Caco-2 (cell line): ENCODE data around the gene ITGB1BP2. TPM values are rescaled to one million over a fixed set of nuclear protein-coding genes. Genes with fewer than 3 reads are reported as not detected.

ENCODE experiments used
- BruUV-seq: library from RNA; stranded (reverse); fragments of 400-500 nt; replicated peaks from 2 replicates; lab custom pipeline; 2021; lab: Mats Ljungman, UMichigan
- CTCF ChIA-PET: fragments of 300-600 bp; sonication (Branson Sonifier 250); formaldehyde crosslinking; loops from one replicate; lab custom pipeline; 2022; ENCODE audit warnings: antibody characterized with exemption; lab: Charles Lee
- POLR2A ChIA-PET: fragments of 300-600 bp; sonication (Branson Sonifier 250); formaldehyde crosslinking; loops from one replicate; lab custom pipeline; 2022; ENCODE audit warnings: antibody characterized with exemption; lab: Charles Lee
- DNase-seq, 2 experiments: peaks; one replicate each; pipeline versions ENCODE4 v3.0.0 to v3.0.0-alpha.2; 2020 to 2022
- H3K27me3 ChIP-seq: replicated peaks from 2 replicates; pipeline ENCODE4 v1.6.0; 2011; ENCODE audit warnings: low read length; ENCODE audit not compliant: control insufficient read depth, insufficient read depth
- H3K36me3 ChIP-seq: 2 replicates; pipeline ENCODE4 v1.5.1; 2011; ENCODE audit warnings: low read length; ENCODE audit not compliant: control insufficient read depth, insufficient read depth
- H3K4me1 ChIP-seq: fragments of 250-450 bp; sonication (Bioruptor Pico); 2 replicates; pipeline ENCODE4 v1.5.1; 2020; ENCODE audit warnings: mild to moderate bottlenecking
- H3K4me3 ChIP-seq: 2 replicates; pipeline ENCODE4 v1.5.1; 2011; ENCODE audit warnings: low read depth, mild to moderate bottlenecking, control low read depth, low read length
- H3K9me3 ChIP-seq: fragments of 250-450 bp; sonication (Bioruptor Pico); 2 replicates; pipeline ENCODE4 v1.5.1; 2020; ENCODE audit warnings: mild to moderate bottlenecking, moderate library complexity
- H3K27ac Mint-ChIP-seq: one replicate; pipeline ENCODE4 v1.8.0; 2022; ENCODE audit warnings: mixed read lengths; ENCODE audit not compliant: unreplicated experiment
- H3K27me3 Mint-ChIP-seq: one replicate; pipeline ENCODE4 v1.8.0; 2022; ENCODE audit warnings: mixed read lengths; ENCODE audit not compliant: insufficient read depth, unreplicated experiment
- H3K36me3 Mint-ChIP-seq: one replicate; pipeline ENCODE4 v1.8.0; 2022; ENCODE audit warnings: mild to moderate bottlenecking, mixed read lengths; ENCODE audit not compliant: insufficient read depth, unreplicated experiment
- H3K4me1 Mint-ChIP-seq: one replicate; pipeline ENCODE4 v1.8.0; 2022; ENCODE audit warnings: low read depth, mixed read lengths; ENCODE audit not compliant: unreplicated experiment
- H3K4me3 Mint-ChIP-seq: one replicate; pipeline ENCODE4 v1.8.0; 2022; ENCODE audit warnings: mild to moderate bottlenecking, moderate library complexity, mixed read lengths; ENCODE audit not compliant: unreplicated experiment
- H3K9me3 Mint-ChIP-seq: one replicate; pipeline ENCODE4 v1.8.0; 2022; ENCODE audit warnings: mixed read lengths; ENCODE audit not compliant: unreplicated experiment
- CTCF ChIP-seq, 2 experiments: fragments of 200-600 bp in 1 of 2; IDR thresholded peaks; 1 replicate in 1 of 2; 2 replicates in 1 of 2; pipeline versions ENCODE4 v1.5.1 to v1.8.0; 2011 to 2022; ENCODE audit warnings: antibody characterized with exemption in 1 of 2, control low read depth in 1 of 2, inconsistent platforms in 1 of 2, low read depth in 1 of 2, low read length in 1 of 2, mild to moderate bottlenecking in 1 of 2, moderate library complexity in 1 of 2; ENCODE audit not compliant: insufficient read depth in 1 of 2, severe bottlenecking in 1 of 2, unreplicated experiment in 1 of 2
- intact Hi-C: fragments of 100-400 bp; cut with micrococcal nuclease; formaldehyde crosslinking; loops from one replicate; pipeline ENCODE4 v1.10.0; 2022; ENCODE audit not compliant: unreplicated experiment
- total RNA-seq: library from RNA; stranded (reverse); gene quantifications from 2 replicates; pipeline ENCODE4 v1.2.3, GENCODE V29; 2022

Gene ITGB1BP2
- total RNA-seq, 1 experiment from 2014 or later, result 6.1 TPM

GRCh38 chrX:71253253-71254091 lies 48.1 kb upstream of the ITGB1BP2 start:
- POLR2A ChIA-PET, result interaction anchor here (1.1 to 2.0 kb wide), 2 partner anchors 30 to 70 kb away, joined by 5 to 11 read pairs; partner anchors contain the start of gene NONO
- Histone ChIP-seq H3K4me1 (peaks cover 15% of the 10 kb centered on the region; the same call in 1 of the 2 replicates), H3K9me3 (no peaks in the 10 kb centered on the region), H3K4me3 (peak overlapping the region; percentile 89), H3K27me3 (no peaks in the 10 kb centered on the region), H3K36me3 (no peaks in the 10 kb centered on the region; the same call in 1 of the 2 replicates)
- H3K27me3 Mint-ChIP-seq, result no peaks in the 10 kb centered on the region
- intact Hi-C loops, result loop anchor here (1.0 to 5.0 kb wide), 2 partner anchors 70 to 114 kb away; partner anchors contain the start of gene TAF1
- no TSS peak for BruUV-seq
- CTCF ChIA-PET, result no interaction called here
- peaks cover 30% of the 10 kb centered on the region for H3K36me3 Mint-ChIP-seq
- H3K4me1 Mint-ChIP-seq, result peaks cover 7% of the 10 kb centered on the region
- H3K27ac Mint-ChIP-seq, result peak overlapping the region; percentile 82
- peak; percentile 48 to 64 for DNase-seq
- TF ChIP-seq CTCF (IDR thresholded peaks at IDR 0.05; ENCODE audit: insufficient read depth in 1 of 2, low read depth in 1 of 2, low read length in 1 of 2, severe bottlenecking in 1 of 2, unreplicated experiment in 1 of 2), result peak; percentile 40 to 54
- H3K9me3 Mint-ChIP-seq, result no peaks in the 10 kb centered on the region
- H3K4me3 Mint-ChIP-seq, result peak overlapping the region; percentile 85

- peaks cover 22% of the 10 kb centered on the region for H3K36me3 Mint-ChIP-seq
Observed at GRCh38 chrX:71254092-71254963, 47.2 kb upstream of the ITGB1BP2 start, which contains the start of gene ZMYM3. TSS of gene ZMYM3 (minus strand) at chrX:71254140. CDS start at chrX:71253255, 885 bp downstream.

More at GRCh38 chrX:71254092-71254963, 47.2 kb upstream of the ITGB1BP2 start, which contains the start of gene ZMYM3:
- no TSS peak for BruUV-seq
- intact Hi-C loops, result loop anchor here (1.0 to 5.0 kb wide), 2 partner anchors 71 to 113 kb away; partner anchors contain the start of gene TAF1
- TF ChIP-seq CTCF (IDR thresholded peaks at IDR 0.05; ENCODE audit: insufficient read depth in 1 of 2, low read depth in 1 of 2, low read length in 1 of 2, severe bottlenecking in 1 of 2, unreplicated experiment in 1 of 2), result no peak
- peaks cover 15% of the 10 kb centered on the region; the same call in 1 of the 2 replicates for H3K4me1 ChIP-seq
- Mint-ChIP-seq H3K27me3 (no peaks in the 10 kb centered on the region), H3K4me1 (peaks cover 7% of the 10 kb centered on the region), H3K27ac (peak within 1 kb of the TSS; percentile 82), H3K4me3 (peak within 1 kb of the TSS; percentile 85), H3K9me3 (no peaks in the 10 kb centered on the region)
- DNase-seq, result peak; percentile 84 to 88
- no peaks in the 10 kb centered on the region for H3K9me3 ChIP-seq
- no peaks in the 10 kb centered on the region; the same call in 1 of the 2 replicates for H3K36me3 ChIP-seq
- CTCF ChIA-PET, result interaction anchor here (0.7 kb wide), 1 partner anchor 303 kb away, joined by 4 read pairs; no protein-coding TSS in a partner anchor
- POLR2A ChIA-PET, result interaction anchor here (0.5 to 2.0 kb wide), 3 partner anchors 29 to 73 kb away, joined by 3 to 11 read pairs (median 5); partner anchors contain the start of gene NONO
- H3K27me3 ChIP-seq, result no peaks in the 10 kb centered on the region
- peak within 1 kb of the TSS; percentile 89 for H3K4me3 ChIP-seq
